ENCODE results near the gene MRPL28.
"Not testable (repeated sequence)": the region's sequence is repeated elsewhere in the genome, so short reads cannot be mapped to it uniquely, and the experiment has no call there.

The MRPL28 gene

DNA sequence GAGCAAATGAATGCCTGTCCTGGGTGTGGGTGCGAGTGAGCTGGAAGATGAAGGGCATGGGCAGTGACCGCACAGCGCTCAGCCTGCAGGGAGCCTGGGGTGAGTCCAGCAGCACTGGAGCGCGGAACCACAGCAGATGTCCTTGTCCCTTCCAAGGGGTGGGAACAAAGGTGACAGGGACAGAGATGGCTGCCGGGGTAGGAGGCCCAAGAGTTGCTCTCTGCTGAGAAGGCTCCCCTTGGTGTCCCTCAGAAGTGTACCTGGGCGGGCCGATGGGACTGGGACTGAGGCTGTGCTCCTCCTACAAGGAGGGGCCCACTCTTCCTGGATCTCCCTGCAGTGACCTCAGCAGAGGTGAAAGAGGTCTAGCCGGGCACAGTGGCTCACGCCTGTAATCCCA, 19.0 kb upstream of the MRPL28 start:
- DNase-seq (ENCODE audit: low spot score), result no peak

DNA sequence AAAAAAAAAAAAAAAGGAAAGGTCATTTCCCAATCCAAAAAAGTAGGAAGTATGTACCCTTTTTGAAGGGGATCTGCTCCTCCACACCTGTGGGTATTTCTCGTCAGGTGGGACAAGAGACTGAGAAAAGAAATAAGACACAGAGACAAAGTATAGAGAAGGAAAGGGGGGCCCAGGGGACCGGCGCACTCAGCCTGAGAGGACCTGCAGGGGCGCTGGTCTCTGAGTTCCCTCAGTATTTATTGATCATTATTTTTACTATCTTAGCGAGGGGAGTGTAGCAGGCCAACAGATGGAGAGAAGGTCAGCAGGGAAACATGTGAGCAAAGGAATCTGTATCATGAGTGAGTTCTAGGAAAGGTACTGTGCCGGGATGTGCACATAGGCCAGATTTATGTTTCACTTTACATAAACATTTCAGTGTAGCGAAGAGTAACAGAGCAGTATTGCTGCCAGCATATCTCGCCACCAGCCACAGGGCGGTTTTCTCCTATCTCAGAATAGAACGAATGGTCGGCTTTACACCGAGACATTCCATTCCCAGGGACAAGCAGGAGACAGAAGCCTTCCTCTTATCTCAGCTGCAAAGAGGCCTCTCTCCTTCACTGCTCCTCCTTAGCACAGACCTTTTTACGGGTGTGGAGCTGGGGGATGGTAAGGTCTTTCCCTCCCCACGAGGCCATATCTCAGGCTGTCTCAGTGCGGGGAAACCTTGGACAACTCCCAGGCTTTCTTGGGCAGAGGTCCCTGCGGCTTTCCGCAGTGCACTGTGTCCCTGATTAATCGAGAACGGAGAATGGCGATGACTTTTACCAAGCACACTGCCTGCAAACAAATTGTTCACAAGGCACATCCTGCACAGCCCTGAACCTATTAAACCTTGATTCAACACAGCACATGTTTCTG, 17.7 kb upstream of the MRPL28 start:
- not testable (repeated sequence) for DNase-seq (ENCODE audit: low spot score)

DNA sequence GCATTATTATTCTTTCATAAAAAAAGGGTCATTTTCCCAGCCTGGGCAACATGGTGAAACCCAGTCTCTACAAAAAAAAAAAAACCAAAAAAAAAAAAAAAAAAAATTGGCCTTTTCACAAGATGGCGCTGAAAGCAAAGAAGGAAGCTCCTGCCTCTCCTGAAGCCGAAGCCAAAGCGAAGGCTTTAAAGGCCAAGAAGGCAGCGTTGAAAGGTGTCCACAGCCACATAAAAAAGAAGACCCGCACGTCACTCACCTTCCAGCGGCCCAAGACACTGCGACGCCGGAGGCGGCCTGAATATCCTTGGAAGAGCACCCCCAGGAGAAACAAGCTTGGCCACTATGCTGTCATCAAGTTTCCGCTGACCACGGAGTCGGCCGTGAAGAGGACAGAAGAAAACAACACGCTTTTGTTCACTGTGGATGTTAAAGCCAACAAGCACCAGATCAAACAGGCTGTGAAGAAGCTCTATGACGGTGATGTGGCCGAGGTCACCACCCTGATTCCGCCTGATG, 16.4 kb upstream of the MRPL28 start:
- peak; percentile 81 for DNase-seq (ENCODE audit: low spot score)

DNA sequence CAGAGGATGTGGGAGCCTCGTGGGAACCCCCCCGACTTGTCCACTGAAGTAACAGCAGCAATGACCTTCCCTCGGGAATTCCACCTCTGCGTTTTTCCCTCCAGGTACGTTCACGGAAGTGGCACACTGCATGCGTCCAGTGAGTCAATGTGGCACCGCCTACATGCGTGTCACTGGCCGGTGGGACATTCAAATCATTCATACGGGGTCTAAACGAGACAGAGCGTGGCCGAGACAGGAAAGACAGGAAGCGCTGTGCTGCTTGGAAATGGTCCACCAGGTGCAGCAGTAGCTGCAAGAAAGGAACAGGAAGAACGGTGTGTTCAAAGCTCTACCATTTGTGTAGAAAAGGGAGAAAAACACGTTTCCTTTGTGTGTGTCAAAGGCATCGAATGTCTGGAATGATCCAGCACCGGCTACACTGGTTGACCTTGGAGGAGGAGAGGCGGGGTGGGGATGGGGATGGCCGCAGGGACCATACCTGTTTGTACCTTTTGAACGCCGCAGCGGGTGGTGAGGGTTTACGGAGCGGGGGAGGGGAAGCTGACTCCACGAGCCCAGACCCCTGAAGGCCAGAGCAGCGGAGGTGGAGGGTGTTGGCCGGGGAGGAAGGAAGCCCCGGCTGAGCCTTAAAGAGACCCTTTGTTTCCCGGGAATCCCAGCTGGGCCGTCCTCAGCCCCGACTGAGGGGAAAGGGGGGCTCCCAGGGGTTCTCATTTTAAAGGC, 13.2 kb upstream of the MRPL28 start:
- no peak for DNase-seq (ENCODE audit: low spot score)

DNA sequence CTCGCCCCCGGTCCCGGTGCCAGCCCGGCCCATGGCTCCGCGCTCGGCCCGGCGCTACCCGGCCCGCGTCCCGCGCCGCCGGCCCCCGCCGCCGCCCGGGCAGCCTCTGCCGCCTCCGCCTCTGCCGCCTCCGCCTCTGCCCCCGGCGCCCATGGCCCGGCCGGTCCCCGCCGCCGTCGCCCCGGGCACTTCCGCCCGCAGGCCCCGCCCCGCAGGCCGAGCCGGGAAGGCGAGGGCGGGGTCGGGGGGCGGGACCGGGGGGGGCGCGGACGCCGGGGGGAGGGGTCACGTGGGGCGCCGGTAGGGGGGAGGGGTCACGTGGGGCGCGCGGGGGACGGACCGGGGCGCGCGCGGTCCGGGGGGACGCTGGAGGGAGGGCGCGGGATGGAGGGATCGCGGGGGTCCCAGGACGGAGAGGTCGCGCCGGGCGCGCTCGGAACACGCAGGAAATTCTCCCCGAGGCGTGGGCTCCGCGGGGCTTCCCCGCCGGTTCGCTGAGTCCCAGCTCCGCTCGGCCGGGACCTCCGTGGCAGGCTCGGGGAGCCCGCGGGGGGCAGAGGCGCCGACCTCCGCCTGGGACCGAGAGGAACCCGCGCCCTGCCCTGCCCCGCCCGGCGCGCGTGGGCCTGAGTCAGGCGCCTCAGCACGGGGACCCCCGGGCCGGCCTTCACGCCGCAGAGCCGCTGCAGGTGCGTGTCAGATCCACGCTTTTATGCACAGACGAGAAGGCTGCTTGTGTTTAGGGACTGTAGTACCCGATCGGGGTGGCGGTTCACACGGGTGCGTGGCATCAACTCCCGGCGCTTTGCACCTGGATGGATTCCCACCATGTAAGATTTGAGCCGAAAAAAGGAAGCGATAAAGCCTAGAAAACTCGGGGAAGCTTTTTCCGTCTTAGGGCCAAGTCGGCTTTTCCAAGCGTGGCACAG, 11.7 kb upstream of the MRPL28 start, which contains the start of gene PGAP6:
PGAP6 (minus strand) TSS at position 190 of the 929 bp plus-strand sequence; CDS start at position 33, 157 bp downstream.
- DNase-seq (ENCODE audit: low spot score), result peak; percentile 77

DNA sequence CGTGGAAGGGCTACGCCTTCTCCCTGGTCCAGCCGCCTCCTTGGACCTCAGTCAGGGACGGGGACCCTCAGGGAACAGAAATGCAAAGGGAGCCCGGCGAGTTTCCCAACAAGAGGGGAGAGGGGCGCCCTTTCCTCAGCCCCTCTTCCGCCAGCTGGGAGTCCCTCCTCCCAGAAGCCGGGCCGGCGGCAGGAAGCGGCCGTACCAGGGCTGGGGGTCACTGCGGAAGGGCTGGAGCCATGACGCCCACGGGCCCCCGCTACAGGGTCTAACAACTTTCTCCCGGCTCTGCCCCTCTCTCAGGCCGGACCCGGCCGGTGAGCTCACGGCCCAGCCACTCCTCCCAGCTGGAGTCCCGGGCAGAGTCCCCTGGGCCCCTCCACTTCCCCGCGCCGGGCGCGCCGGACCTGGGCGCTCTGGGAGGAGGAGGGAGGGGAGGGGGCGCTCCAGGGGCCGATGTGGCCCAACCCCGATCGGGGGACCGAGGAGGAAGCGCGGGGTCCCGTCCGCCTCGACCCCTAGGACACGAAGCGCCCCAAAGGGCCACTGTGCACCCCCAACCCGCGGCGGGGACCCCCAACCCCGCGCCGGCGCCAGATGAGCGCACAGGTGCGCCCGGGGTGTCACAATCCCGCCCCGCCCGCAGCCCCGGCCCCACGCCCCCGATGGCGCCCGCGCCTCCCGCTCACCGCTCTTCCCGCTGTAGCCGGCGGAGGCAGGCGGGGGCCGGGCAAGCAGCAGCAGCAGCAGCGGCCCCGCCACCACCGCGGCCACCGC, 10.9 kb upstream of the MRPL28 start:
- DNase-seq (ENCODE audit: low spot score), result no peak

DNA sequence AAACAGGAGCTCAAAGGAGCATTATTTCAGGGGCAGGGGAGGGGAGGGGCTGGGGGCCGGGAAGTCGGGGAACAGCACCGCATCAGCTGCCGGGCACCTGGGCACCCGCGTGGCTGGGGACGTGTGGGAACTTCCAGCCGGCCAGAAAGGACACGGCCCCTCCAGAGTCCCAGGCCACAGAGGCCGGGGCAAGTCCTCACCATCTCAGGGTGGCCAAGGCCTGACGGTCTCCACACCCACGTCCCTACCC, 10.3 kb upstream of the MRPL28 start:
- DNase-seq (ENCODE audit: low spot score), result no peak

DNA sequence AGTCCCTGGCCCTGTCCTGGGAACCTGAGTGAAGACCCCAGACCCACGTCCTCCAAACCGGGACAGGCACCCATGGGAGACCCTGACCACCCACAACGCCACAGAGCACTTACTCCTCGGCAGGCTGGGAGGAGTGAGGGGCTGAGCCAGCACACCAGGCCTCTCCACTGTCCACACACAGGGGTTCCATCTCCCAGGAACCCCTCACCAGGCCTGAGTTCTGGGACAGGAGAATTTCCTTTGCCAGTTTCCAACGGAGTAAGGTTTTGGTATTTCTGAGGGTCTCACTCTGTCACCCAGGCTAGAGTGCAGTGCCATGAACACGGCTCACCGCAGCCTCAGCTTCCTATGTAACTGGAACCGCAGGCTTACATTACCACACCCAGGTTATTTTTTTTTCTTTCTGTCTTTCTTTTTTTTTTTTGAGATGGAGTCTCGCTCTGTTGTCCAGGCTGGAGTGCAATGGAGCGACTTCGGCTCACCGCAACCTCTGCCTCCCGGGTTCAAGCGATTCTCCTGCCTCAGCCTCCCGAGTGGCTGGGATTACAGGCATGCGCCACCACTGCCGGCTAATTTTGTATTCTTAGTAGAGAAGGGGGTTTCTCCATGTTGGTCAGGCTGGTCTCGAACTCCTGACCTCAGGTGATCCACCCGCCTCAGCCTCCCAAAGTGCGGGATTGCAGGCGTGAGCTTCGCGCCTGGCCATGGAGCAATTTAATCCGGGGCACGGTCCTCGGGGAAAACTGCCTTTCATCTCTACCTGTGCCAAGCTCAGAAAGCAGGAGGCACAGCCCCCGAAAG, 9.8 kb upstream of the MRPL28 start:
- DNase-seq (ENCODE audit: low spot score), result no peak

DNA sequence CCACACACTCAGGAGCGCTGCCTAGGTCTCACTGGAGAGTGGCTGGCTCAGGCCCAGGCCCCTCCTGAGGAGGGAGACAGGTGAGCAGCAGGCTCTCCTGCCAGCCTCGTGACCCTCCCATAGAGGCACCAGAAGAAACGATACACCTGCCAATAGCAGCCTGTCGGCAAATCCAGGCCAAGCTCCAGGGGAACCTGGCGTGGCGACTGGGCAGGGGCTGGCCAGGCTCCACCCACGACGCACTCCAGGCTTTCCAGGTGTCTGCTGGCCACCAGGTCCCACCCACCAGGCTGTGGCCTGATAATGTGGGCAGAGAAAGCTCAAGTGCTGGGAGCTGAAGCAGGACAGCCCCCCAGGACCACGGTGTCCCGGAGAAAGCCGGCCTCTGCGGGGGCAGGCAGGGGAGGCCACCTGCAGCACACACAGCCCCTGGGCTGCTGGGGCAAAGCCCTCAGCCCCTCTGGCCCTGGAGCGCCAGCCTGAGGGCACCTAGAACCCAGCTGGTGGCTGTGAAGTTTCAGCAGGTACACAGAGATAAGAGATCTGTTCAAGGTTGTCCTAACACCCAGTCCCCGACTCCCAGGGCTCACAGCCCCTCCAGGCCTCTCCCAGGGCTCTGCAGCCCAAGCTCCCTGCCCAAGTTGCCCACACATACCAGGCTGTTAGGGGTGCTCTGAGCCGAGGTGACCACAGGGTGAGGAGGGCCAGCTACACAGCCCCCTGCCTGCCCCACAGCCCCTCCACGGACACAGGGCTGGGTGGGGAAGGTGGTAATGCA, 9.0 kb upstream of the MRPL28 start:
- DNase-seq (ENCODE audit: low spot score), result no peak

DNA sequence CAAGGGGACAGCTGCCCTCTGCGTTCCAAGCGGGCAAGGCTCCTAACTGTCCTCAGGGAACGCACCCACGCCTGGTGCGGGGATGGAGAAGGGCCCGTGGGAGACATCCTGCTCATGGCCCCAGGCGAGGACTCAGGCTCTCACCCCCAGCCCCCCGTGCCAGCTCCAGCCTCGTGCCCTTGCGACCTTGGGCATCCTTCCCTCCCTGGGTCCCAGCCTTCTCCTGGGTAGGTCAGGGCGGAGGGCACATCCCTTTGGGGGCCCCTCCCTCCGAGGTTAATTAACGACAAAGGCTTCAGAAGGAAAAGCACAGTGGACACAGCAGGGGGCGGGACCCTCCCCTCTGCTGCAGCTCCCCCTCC, 8.5 kb upstream of the MRPL28 start:
- DNase-seq (ENCODE audit: low spot score), result no peak

DNA sequence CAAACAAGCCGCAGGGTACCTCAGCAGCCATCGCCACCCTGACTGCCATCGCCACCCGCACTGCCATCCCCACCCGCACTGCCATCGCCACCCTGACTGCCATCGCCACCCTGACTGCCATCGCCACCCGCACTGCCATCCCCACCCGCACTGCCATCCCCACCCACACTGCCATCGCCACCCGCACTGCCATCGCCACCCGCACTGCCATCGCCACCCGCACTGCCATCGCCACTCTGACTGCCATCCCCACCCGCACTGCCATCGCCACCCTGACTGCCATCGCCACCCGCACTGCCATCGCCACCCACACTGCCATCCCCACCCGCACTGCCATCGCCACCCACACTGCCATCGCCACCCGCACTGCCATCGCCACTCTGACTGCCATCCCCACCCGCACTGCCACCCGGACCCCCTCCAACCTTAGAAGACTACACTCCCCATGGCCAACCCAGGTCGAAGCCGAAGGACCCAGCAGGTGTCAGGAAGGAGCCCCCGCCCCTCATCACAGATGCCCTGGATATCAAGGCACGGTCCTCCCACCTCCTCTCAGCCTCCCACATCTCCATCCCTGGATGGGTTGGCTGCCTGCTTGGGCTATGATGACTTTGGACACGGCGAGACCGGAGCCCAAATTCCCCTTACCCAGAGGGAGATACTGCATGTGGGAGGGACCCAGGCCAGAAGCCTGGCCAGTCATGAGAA, 7.9 kb upstream of the MRPL28 start:
- DNase-seq (ENCODE audit: low spot score), result not testable (repeated sequence)

DNA sequence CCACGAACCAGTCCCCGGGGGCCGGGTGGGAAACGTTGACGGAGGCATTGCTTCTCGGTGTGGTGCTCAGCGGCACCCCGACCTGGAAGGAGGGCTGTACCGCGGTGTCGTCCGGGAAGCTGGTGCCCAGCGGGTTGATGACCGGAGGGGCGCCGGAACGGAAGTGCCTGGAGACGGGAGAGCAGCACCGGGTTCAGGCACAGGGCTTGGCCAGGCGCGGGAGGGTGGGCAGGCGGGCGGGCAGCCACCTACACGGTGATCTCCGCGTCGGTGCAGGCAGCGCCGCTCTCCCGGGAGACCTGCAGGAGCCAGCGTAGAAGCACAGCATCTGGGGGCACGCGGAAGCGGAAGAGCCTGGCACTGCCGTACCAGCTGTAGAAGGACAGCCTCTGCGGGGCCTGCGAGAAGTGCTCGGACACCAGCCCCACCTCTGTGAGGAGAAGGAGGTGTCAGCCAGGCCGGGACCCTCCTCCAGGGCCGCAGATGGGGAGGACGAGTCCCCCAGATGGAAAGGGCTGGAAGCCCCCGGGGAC, 7.1 kb upstream of the MRPL28 start:
- no peak for DNase-seq (ENCODE audit: low spot score)

DNA sequence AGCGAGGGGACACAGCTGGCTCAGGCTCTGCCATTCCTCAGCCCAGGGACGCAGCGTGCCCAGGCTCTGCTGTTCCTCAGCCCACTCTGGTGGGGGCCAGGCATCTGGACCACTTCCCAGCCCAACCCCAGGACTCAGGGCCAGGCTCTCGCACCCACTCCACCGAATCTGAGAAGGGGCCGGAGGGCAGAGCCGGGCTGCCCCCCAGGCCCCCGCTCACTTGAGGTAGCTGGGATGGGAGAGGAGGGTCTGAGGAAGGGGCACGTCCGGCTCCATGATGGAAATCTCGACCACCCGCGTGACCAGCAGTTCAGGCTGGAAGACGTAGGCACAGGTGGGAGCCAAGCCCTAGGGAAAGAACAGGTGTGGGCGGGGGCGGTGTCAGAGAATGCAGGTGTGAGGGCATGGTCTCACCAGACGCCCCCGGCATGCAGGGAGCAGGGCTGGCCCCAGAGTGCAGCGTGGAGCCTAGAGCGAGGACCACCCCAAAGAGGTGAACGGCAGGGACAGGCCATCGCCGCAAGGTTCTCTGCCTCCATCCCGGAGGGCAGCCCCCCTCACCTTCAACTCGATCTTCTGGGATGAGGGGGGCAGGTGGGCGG, 6.6 kb upstream of the MRPL28 start:
- DNase-seq (ENCODE audit: low spot score), result no peak

DNA sequence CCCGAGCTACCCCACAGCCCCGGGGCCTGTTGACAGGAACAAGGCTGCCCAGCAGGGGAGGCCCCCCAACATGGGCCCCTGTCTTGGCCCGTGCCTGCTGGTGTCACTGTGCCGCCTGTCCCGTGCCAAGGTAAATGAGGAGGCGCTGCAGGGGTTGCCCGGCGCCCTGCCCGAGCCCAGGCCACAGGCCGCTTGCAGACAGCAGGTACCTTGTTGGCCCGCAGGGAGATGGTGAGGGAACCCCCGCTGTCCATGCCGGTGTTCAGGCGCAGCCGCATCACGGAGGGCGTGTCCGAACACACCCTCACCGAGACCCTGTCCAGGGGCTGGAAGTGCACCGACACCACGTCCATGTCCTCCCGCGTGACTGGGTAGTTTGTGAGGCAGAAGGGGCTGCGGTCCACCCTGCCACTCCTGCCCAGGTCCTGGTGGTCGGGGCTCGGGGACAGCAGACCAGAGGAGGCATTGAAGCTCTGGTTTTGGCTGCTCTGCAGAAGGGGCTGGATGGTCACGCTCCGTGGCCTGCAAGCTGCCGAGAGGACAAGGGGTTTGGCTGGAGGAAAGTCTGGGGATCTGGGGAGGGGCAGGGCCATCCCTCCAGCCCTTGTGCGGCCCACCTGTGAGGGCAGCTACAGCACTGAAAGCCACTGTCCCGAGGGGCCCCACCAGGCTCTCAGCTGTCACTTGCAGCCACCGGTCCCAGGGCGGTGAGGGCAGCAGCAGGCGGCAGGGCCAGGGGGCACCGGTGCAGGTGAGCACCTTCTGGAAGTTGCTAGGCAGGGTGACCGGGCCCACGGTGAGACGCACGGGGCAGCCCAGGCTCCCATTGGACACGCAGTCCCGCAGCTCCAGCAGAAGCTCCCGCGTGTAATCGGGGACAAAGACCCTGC, 5.8 kb upstream of the MRPL28 start:
- DNase-seq (ENCODE audit: low spot score), result no peak

DNA sequence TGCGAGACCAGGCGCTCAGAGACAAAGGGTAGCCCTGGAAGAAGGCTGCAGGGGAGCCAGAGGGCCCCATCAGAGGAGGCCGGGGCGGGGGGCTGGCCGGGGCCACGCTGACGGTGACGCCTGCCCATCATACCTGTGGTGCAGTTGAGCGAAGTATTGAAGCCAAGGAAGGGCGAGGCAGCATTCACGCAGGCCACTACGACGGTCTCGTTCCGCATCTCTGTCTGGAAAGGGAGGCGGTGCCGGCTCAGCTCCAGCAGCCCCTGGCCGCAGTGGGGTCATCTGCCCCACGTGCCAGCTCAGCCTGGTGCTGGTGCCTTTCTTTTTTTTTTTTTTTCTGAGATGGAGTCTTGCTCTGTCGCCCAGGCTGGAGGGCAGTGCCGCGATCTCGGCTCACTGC, 4.9 kb upstream of the MRPL28 start:
- DNase-seq (ENCODE audit: low spot score), result no peak

DNA sequence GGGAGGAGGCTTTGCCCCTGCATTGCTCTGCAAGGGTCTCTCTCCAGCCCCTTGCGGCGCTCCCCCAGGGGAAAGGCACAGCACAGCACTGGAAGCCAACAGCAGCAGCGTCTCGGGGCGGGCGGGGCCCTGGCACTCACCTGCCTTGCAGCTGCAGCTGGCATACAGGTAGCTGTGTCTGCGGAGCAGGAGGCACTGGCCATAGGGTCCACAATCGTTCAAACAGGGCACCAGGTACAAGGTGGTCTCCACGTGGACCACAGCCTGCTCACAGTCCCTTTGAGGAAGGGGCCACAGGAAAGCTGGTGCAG, 4.2 kb upstream of the MRPL28 start:
- DNase-seq (ENCODE audit: low spot score), result no peak

DNA sequence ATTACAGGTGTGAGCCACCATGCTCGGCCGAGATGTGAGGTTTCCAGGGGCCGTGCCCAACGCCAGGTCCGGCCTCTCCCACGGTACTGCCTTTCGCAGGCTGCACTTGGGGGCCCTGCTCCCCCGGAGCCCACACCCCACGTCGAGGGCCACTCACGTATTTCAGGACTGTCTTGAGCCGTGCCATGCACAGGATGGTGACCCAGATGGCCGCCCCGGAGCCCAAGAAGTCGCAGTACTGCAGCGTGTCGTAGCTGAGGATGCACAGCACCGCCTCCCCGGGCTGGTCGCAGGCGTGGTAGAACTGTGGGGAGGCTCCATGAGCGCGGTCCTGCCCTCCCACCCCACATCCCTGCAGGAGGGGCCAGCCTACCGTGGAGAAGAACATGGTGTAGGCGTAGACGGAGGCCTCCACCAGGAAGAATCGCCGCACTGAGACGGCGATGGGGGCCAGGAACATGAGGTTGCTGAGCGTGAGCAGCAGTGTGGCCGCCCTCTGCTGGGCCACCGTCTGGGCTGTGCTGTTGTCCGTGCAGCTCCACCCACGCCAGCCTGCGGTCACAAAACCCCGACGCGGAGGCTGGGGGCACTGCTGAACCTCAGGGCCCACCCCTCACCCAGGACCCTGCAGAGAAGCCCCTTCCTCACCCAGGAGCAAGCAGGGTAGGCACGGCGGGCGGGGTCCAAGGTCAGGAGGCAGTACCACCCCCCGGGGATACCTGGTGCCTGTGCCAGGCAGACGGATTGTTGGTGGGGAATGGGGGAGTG, 3.7 kb upstream of the MRPL28 start:
- DNase-seq (ENCODE audit: low spot score), result no peak
